ENCODE results near the gene ETFDH.
"Not testable (repeated sequence)": the region's sequence is repeated elsewhere in the genome, so short reads cannot be mapped to it uniquely, and the experiment has no call there.

The ETFDH gene

DNA sequence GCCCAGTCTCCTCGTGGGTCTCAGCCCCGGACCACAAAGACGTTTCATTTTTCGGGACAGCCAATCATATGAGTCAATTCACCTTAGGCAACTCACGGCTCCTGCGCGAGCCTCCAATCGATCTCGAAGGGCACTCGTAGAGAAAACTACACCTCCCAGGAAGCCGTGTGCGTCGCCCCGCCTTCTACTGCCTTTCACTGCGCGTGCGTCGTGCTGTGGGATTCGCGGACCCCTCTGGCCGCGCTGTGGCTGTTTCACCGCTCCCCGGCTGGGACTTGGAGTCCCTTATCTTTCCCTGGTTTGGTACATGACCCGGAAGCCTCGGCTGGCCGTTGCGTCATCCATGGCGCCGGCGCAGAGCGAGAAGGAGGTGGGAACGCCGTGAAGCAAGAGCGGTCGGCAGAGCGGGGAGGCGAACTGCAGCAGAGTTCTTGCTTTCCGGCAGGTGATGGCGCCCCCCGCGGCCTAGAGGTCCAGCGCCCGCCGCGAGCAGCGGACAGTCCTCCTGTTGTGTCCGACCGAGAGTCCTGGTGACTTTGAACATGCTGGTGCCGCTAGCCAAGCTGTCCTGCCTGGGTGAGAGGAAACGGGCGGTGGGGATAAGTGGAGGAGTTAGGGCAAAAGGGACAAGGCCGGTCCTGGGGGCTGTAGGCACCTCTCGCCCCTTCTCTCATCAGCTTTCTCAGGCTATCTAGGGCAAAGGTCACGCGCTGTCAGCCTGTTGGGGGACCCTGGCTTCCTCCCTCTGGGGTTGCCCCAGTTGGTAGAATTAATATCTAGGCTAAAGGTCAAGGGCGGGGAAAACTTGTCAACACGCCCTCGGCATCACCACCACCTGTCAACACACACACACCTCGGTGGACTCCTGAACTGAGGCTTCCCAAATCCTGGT lies at the start of gene ETFDH:
Gene ETFDH (plus strand): TSS at position 382 of the 892 bp plus-strand sequence. CDS start 161 bp downstream, at position 543.
- TF ChIP-seq ZNF274 (IDR thresholded peaks at IDR 0.05; ENCODE audit: low read depth, low read length) = no peak
- H3K4me3 ChIP-seq (ENCODE audit: low read length) = peak within 1 kb of the TSS; percentile 78

DNA sequence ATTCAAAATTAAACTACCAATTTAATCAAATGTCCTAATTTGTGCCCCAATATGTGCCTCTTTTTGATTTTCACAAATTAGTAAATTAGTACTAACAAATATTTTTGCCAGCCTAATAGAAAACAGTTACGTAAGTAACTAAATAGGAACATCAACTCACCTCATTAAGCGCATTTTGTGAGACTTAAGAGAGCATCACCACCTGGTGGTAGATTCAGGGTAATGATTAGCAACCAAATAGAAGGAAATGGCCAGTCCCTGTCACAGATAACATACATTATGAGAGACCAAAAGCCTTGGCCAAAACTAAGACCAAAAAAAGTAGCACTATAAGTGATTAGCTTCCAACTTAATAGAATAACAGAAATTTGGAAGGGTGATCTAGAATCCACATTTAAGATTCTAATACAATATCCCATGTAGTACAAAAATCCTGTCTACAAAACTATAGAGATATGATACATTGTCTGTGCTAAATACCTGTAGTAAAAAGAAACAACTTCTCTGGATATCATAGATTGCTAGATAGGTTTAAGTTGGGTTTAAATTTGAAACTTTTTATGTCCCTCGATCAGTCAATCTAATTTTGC lies 47.1 kb upstream of the ETFDH start:
- no peak for TF ChIP-seq ZNF274 (IDR thresholded peaks at IDR 0.05; ENCODE audit: low read depth, low read length)
- no peak overlapping the region for H3K4me3 ChIP-seq (ENCODE audit: low read length)

DNA sequence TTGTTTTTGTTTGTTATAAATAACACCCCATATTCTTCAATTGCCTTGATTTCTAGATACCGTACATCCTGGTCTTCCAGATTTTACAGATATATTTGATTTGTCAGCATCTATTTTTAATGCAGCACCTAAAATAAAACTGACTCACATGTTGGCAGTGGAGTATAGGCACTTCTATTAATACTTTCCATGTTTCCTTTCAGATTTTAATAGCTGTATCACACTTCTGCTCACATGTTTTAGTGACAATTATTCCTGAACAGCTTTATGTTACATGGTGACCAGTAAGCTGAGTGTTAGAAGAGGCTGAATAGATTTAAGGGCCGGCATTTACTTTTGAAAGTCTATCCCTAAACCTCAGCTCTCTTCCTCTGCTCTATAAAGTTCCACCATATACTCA lies 46.6 kb upstream of the ETFDH start:
- TF ChIP-seq ZNF274 (IDR thresholded peaks at IDR 0.05; ENCODE audit: low read depth, low read length) = no peak
- H3K4me3 ChIP-seq (ENCODE audit: low read length) = no peak overlapping the region

DNA sequence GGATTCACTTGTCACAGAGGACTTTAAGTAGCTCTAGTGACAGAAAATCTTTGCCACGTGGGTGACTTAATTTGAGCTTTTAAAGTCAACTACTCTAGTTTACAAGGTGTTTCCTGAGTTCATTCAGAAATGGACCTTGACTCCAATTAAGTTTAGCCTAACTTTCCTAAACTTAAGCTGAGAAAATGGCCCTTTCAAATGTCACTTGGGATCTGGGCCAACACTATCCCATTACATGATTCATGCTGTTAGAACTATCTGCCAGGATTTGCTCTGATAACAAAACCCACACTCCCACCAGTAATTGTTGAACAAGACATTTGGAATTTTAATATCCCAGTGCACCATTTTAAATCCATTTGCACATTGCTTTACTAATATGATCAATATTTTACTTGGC lies 41.2 kb upstream of the ETFDH start:
- no peak overlapping the region for H3K4me3 ChIP-seq (ENCODE audit: low read length)
- no peak for TF ChIP-seq ZNF274 (IDR thresholded peaks at IDR 0.05; ENCODE audit: low read depth, low read length)

GRCh38 chr4:158636619-158637018 lies 35.5 kb upstream of the ETFDH start:
- no peak overlapping the region for H3K4me3 ChIP-seq (ENCODE audit: low read length)
- TF ChIP-seq ZNF274 (IDR thresholded peaks at IDR 0.05; ENCODE audit: low read depth, low read length) = no peak

- no peak overlapping the region for H3K4me3 ChIP-seq (ENCODE audit: low read length)
- no peak for TF ChIP-seq ZNF274 (IDR thresholded peaks at IDR 0.05; ENCODE audit: low read depth, low read length)
Observed at GRCh38 chr4:158644356-158644755, 27.7 kb upstream of the ETFDH start.

DNA sequence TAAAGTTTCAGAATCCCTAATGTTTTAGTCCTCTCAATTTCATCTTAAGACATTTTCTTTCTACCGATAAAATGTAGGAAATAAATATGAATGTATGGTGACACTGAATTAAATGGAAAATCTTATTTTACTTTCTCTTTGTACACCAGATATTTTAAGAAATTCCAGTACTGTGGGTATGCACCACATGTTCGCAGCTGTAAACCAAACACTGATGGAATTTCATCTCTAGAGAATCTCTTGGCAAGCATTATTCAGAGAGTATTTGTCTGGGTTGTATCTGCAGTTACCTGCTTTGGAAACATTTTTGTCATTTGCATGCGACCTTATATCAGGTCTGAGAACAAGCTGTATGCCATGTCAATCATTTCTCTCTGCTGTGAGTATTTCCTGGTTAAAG lies 27.3 kb upstream of the ETFDH start:
- no peak for TF ChIP-seq ZNF274 (IDR thresholded peaks at IDR 0.05; ENCODE audit: low read depth, low read length)
- no peak overlapping the region for H3K4me3 ChIP-seq (ENCODE audit: low read length)

- no peak overlapping the region for H3K4me3 ChIP-seq (ENCODE audit: low read length)
- TF ChIP-seq ZNF274 (IDR thresholded peaks at IDR 0.05; ENCODE audit: low read depth, low read length) = no peak
Observed at GRCh38 chr4:158649111-158649680, 22.9 kb upstream of the ETFDH start.

DNA sequence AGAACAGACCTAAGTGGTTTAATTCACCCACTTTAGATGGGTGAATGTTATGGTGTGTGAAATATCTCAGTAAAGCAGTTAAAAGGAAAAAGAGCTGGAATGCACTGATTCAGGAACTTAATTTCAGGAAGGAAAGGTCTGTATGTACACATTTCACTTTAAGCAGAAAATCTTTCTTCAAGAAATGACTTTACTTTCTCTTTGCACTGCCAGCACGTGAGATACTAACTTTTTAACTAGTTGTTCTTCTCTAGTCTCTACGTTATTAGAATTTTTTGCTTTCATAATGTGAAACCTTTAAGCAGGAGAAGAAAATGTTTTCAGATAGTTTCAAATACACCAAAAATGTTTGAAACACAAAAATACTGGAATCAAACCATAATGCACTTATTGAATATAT lies 19.2 kb upstream of the ETFDH start:
- TF ChIP-seq ZNF274 (IDR thresholded peaks at IDR 0.05; ENCODE audit: low read depth, low read length) = no peak
- H3K4me3 ChIP-seq (ENCODE audit: low read length) = no peak overlapping the region

GRCh38 chr4:158656439-158656838 lies 15.7 kb upstream of the ETFDH start:
- TF ChIP-seq ZNF274 (IDR thresholded peaks at IDR 0.05; ENCODE audit: low read depth, low read length) = no peak
- no peak overlapping the region for H3K4me3 ChIP-seq (ENCODE audit: low read length)

DNA sequence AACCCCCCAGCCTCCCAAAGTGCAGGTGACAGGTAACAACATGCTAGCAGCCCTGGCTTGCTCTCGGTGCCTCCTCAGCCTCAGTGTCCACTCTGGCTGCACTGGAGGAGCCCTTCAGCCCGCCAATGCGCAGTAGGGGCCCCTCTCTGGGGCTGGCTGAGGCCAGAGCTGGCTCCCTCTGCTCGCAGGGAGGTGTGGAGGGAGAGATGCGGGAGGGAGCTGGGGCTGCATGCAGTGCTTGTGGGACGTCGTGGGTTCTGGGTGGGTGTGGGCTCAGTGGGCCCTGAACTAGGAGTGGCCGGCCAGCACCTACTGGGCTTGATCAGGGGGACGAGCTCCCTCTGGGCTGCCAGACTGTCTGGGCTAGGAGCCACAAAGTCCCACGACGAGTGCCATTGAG lies 14.8 kb upstream of the ETFDH start:
- no peak overlapping the region for H3K4me3 ChIP-seq (ENCODE audit: low read length)
- no peak for TF ChIP-seq ZNF274 (IDR thresholded peaks at IDR 0.05; ENCODE audit: low read depth, low read length)

GRCh38 chr4:158663255-158663654 lies 8.8 kb upstream of the ETFDH start:
- not testable (repeated sequence) for H3K4me3 ChIP-seq (ENCODE audit: low read length)

GRCh38 chr4:158663707-158664625 lies 8.1 kb upstream of the ETFDH start:
- not testable (repeated sequence) for H3K4me3 ChIP-seq (ENCODE audit: low read length)

- no peak for TF ChIP-seq ZNF274 (IDR thresholded peaks at IDR 0.05; ENCODE audit: low read depth, low read length)
- H3K4me3 ChIP-seq (ENCODE audit: low read length) = no peak overlapping the region
Observed at GRCh38 chr4:158664806-158665205, 7.3 kb upstream of the ETFDH start.

Measured in GM08714 (cell line).